Omental fat pad (tissue), 4 donors: Measurements from ENCODE around the gene BMAL1. TPM values are rescaled to one million over a fixed set of nuclear protein-coding genes. Genes with fewer than 3 reads are reported as not detected.

Experiments used
- ATAC-seq: fragments of 150-250 bp; one replicate; pipeline ENCODE4 v1.9.1; 2016; ENCODE audit warnings: mild to moderate bottlenecking, moderate library complexity; ENCODE audit not compliant: low FRiP score
- DNase-seq: peaks from one replicate; pipeline ENCODE4 v3.0.0-alpha.2; 2019; ENCODE audit warnings: low spot score
- total RNA-seq, 4 donors: library from RNA; depleted of rRNA; stranded (reverse); fragments of >200 nt; gene quantifications; one replicate each; pipeline ENCODE4 v1.1.0, GENCODE V29; 2016
- TF ChIP-seq, protein P1 (sequence below), 3 donors: fragments of 450-650 bp; IDR thresholded peaks; one replicate each; pipeline ENCODE4 v1.5.1; 2016 to 2017; ENCODE audit warnings: antibody characterized with exemption in 3 of 3, mild to moderate bottlenecking in 3 of 3, moderate library complexity in 2 of 3

BMAL1 gene
- total RNA-seq, 4 donors from 2014 or later: 52.5 to 60.5 (median 53.9) TPM

DNA sequence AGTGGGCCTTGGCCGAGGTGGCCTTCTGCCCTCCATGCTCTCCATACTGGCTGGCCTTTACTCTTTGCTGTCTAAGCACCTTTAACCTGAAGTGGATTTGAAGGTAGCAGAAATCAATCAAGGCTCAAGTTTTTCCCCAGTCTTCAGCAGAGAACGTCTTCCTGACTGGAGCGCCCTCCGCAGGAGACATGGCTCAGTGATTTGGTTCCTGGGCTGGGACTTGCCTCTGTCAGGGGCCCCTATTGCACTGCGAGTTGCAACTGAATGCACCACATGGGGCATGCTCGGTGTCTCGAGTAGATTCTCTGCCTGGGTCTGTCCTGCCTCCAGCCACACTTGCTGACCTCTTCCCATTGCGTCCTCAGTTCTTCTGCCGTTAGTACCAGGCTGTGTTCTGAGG lies 79.6 kb downstream of the BMAL1 start:
- TF ChIP-seq, protein P1, sequence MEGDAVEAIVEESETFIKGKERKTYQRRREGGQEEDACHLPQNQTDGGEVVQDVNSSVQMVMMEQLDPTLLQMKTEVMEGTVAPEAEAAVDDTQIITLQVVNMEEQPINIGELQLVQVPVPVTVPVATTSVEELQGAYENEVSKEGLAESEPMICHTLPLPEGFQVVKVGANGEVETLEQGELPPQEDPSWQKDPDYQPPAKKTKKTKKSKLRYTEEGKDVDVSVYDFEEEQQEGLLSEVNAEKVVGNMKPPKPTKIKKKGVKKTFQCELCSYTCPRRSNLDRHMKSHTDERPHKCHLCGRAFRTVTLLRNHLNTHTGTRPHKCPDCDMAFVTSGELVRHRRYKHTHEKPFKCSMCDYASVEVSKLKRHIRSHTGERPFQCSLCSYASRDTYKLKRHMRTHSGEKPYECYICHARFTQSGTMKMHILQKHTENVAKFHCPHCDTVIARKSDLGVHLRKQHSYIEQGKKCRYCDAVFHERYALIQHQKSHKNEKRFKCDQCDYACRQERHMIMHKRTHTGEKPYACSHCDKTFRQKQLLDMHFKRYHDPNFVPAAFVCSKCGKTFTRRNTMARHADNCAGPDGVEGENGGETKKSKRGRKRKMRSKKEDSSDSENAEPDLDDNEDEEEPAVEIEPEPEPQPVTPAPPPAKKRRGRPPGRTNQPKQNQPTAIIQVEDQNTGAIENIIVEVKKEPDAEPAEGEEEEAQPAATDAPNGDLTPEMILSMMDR (IDR thresholded peaks at IDR 0.05): no peak
- ATAC-seq: no peak

DNA sequence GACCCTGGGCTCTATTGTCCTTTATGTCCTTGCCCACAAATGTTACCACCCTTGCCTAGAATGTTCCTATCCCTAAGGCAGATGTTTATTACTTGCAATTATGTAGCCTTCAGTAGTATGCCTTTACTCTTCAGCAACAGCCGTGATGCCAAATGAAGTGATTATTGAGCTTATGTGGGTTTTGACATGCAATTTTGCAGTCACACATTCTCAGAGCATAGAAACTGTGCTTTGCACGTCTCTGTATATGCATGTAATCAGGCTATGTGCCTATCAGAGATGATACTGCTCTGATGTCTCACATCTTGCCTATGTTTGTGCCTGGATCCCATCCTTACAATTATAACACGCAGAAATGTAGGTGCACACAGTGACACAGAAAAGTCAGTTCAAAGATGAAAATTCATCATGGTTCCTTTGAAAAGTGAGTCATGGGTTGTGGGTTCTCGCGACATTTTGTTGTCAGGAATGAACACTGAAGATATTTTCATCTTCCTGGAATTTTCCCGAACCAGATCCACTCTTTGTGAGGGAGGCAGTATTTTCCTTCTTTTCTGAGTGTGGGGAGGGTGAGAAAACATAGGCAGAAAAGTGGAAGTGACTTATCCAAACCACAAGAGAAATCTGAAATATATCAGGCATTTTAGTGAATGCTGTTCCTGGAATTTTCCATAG lies 81.1 kb downstream of the BMAL1 start:
- no peak for DNase-seq
- no peak for ATAC-seq
- TF ChIP-seq, protein P1 (IDR thresholded peaks at IDR 0.05): no peak

More for the DNA sequence above, 79.6 kb downstream of the BMAL1 start:
- DNase-seq: no peak

- TF ChIP-seq, protein P1 (IDR thresholded peaks at IDR 0.05): no peak
- ATAC-seq (no peak), DNase-seq (no peak)
Observed at GRCh38 chr11:13362596-13363109, 85.1 kb downstream of the BMAL1 start.

DNA sequence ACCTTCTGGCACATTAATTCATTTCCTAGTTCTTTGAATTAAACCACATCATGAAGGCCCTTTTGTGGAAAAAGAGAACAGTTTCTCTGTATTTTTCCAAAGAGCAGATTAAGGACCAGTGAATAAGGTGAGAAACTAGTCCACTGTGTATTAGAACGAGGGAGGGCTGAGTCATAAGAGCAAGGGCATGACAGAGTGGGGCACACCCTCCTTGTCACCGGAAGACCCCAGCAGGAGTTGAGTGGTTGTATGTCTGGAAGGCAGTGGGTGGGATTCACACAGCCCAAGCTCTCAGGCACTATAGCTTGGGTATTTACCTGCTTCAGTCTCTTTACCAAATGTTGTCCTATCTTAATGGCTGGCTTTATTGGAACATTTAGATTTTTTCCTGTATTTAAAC lies 86.8 kb downstream of the BMAL1 start:
- TF ChIP-seq, protein P1 (IDR thresholded peaks at IDR 0.05): no peak
- no peak for ATAC-seq

GRCh38 chr11:13366266-13367026 lies 88.9 kb downstream of the BMAL1 start:
- no peak for ATAC-seq
- DNase-seq: no peak
- TF ChIP-seq, protein P1 (IDR thresholded peaks at IDR 0.05): no peak

More for the DNA sequence above, 86.8 kb downstream of the BMAL1 start:
- DNase-seq: no peak

DNA sequence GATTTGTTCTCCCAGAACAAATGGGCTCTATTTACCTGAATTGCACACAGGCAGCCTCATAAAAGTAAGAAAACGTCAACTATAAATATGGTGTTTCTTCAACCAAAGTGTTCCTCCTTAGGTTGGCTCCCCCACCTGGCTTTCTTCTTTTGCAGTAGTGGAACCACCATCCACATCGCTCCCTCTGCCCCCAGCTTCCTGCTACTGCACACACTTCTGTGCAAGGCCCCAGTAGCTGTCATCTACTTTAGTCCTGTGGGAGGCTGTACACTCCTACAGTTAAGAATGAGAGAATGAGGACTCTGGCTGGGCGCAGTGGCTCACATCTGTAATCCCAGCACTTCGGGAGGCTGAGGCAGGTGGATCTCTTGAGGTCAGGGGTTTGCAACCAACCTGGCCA lies 89.5 kb downstream of the BMAL1 start:
- DNase-seq (no peak), ATAC-seq (no peak)
- TF ChIP-seq, protein P1 (IDR thresholded peaks at IDR 0.05): no peak
